Colonic mucosa (tissue), 4 donors: ENCODE results near the gene ETV3. TPM values are rescaled to one million over a fixed set of nuclear protein-coding genes. Genes with fewer than 3 reads are reported as not detected.

ENCODE experiments used
- DNase-seq: peaks from one replicate; pipeline ENCODE4 v3.0.0-alpha.2; 2020
- H3K27ac ChIP-seq: fragments of 200-600 bp; one replicate; pipeline ENCODE4 v1.8.0; 2021
- H3K27me3 ChIP-seq: fragments of 200-600 bp; one replicate; pipeline ENCODE4 v1.8.0; 2021
- H3K36me3 ChIP-seq: fragments of 200-600 bp; one replicate; pipeline ENCODE4 v1.8.0; 2021
- H3K4me1 ChIP-seq: fragments of 200-600 bp; one replicate; pipeline ENCODE4 v1.8.0; 2021; ENCODE audit warnings: mild to moderate bottlenecking
- H3K4me3 ChIP-seq: fragments of 200-600 bp; one replicate; pipeline ENCODE4 v1.8.0; 2021
- H3K9ac ChIP-seq, 2 donors: one replicate each; pipeline ENCODE4 v1.7.0; 2013; ENCODE audit warnings: control low read depth in 2 of 2, low read depth in 2 of 2, low read length in 2 of 2
- H3K9me3 ChIP-seq: fragments of 200-600 bp; one replicate; pipeline ENCODE4 v1.8.0; 2021
- CTCF ChIP-seq: fragments of 200-600 bp; IDR thresholded peaks from one replicate; pipeline ENCODE4 v1.8.0; 2022; ENCODE audit warnings: antibody characterized with exemption, mild to moderate bottlenecking
- intact Hi-C: fragments of 100-400 bp; cut with DNase I; formaldehyde crosslinking; loops from one replicate; pipeline ENCODE4 v1.14.1; 2022
- total RNA-seq, 2 donors: library from RNA; stranded (reverse); fragmentation: NEBNext Ultra II Directional in 1 of 2; extraction: Animal tissue kit (Norgen Biotek cat#: 25700) in 1 of 2; gene quantifications; one replicate each; pipeline ENCODE4 v1.2.1, GENCODE V29; 2021
- donor health status: healthy.
- donor health status: DM: no; HTN: no; CAD: no.
- donor health status: DM: no; HTN: no; CAD: no.

The ETV3 gene
- total RNA-seq, 2 donors from 2014 or later = 20.7 to 38.7 TPM

- Histone ChIP-seq H3K27me3 (no peaks in the 10 kb centered on the region), H3K36me3 (no peaks in the 10 kb centered on the region), H3K27ac (no peak overlapping the region), H3K9me3 (no peaks in the 10 kb centered on the region), H3K4me3 (no peak overlapping the region), H3K4me1 (no peaks in the 10 kb centered on the region), H3K9ac (no peak overlapping the region)
- no peak for TF ChIP-seq CTCF
- intact Hi-C loops = no loop called here
- no peak for DNase-seq
Measured at GRCh38 chr1:157095551-157095950, 42.6 kb downstream of the ETV3 start.

- intact Hi-C loops = no loop called here
- H3K27ac ChIP-seq = no peak overlapping the region
- DNase-seq = no peak
- no peak for TF ChIP-seq CTCF
- H3K9me3 ChIP-seq = no peaks in the 10 kb centered on the region
- no peaks in the 10 kb centered on the region for H3K36me3 ChIP-seq
- no peak overlapping the region for H3K9ac ChIP-seq
- H3K4me3 ChIP-seq = no peak overlapping the region
- no peaks in the 10 kb centered on the region for H3K27me3 ChIP-seq
- no peaks in the 10 kb centered on the region for H3K4me1 ChIP-seq
Measured at GRCh38 chr1:157095091-157095490, 43.1 kb downstream of the ETV3 start.

GRCh38 chr1:157092831-157093230 lies 45.4 kb downstream of the ETV3 start:
- Histone ChIP-seq H3K4me3 (no peak overlapping the region), H3K27me3 (no peaks in the 10 kb centered on the region), H3K27ac (no peak overlapping the region), H3K36me3 (no peaks in the 10 kb centered on the region), H3K9ac (no peak overlapping the region), H3K9me3 (no peaks in the 10 kb centered on the region), H3K4me1 (no peaks in the 10 kb centered on the region)
- intact Hi-C loops = no loop called here
- DNase-seq = no peak
- no peak for TF ChIP-seq CTCF

- Histone ChIP-seq H3K4me1 (no peaks in the 10 kb centered on the region), H3K27me3 (no peaks in the 10 kb centered on the region), H3K27ac (no peak overlapping the region), H3K36me3 (no peaks in the 10 kb centered on the region), H3K4me3 (no peak overlapping the region), H3K9me3 (no peaks in the 10 kb centered on the region), H3K9ac (no peak overlapping the region)
- intact Hi-C loops = no loop called here
- no peak for DNase-seq
- TF ChIP-seq CTCF = no peak
Measured at GRCh38 chr1:157091668-157092273, 46.4 kb downstream of the ETV3 start.

GRCh38 chr1:157091186-157091585 lies 47.0 kb downstream of the ETV3 start:
- intact Hi-C loops = no loop called here
- H3K9ac ChIP-seq = no peak overlapping the region
- no peaks in the 10 kb centered on the region for H3K9me3 ChIP-seq
- no peak overlapping the region for H3K27ac ChIP-seq
- no peak for TF ChIP-seq CTCF
- H3K4me3 ChIP-seq = no peak overlapping the region
- H3K4me1 ChIP-seq = no peaks in the 10 kb centered on the region
- no peak for DNase-seq
- H3K27me3 ChIP-seq = no peaks in the 10 kb centered on the region
- H3K36me3 ChIP-seq = no peaks in the 10 kb centered on the region
